Upper lobe of right lung (tissue), 1 donor: ENCODE measurements around the gene FOXK1. TPM values are rescaled to one million over a fixed set of nuclear protein-coding genes. Genes with fewer than 3 reads are reported as not detected.

Experiments used
- ATAC-seq: fragments of 200-7000 bp; cut with Tn5 transposase; one replicate; pipeline ENCODE4 v1.9.1; 2020; ENCODE audit warnings: mild to moderate bottlenecking, moderate library complexity
- DNase-seq: peaks from one replicate; pipeline ENCODE4 v3.0.0-alpha.2; 2020
- H3K27ac ChIP-seq: fragments of 200-600 bp; one replicate; pipeline ENCODE4 v1.8.0; 2022
- H3K27me3 ChIP-seq: fragments of 200-600 bp; one replicate; pipeline ENCODE4 v1.8.0; 2022; ENCODE audit warnings: mild to moderate bottlenecking
- H3K36me3 ChIP-seq: fragments of 200-600 bp; one replicate; pipeline ENCODE4 v1.8.0; 2022
- H3K4me1 ChIP-seq: fragments of 200-600 bp; one replicate; pipeline ENCODE4 v1.8.0; 2022
- H3K4me3 ChIP-seq: fragments of 200-600 bp; one replicate; pipeline ENCODE4 v1.8.0; 2022; ENCODE audit warnings: mild to moderate bottlenecking
- H3K9me3 ChIP-seq: fragments of 200-600 bp; one replicate; pipeline ENCODE4 v1.8.0; 2022
- CTCF ChIP-seq: fragments of 200-600 bp; IDR thresholded peaks from one replicate; pipeline ENCODE4 v1.8.0; 2022; ENCODE audit warnings: antibody characterized with exemption
- intact Hi-C: fragments of 100-400 bp; cut with DNase I; formaldehyde crosslinking; loops from one replicate; pipeline ENCODE4 v1.11.0; 2022
- total RNA-seq: library from RNA; stranded (reverse); fragmentation: NEBNext Ultra II Directional; extraction: Animal tissue kit (Norgen Biotek cat#: 25700); gene quantifications from one replicate; pipeline ENCODE4 v1.2.1, GENCODE V29; 2021
- donor health status: DM: no; HTN: yes; CAD: no; lungs with severe emphysema.

FOXK1 gene
- total RNA-seq, 1 donor from 2014 or later = 33.3 TPM

- ATAC-seq (no peak), DNase-seq (no peak)
- Histone ChIP-seq H3K27ac (no peak overlapping the region), H3K36me3 (peaks cover 15% of the 10 kb centered on the region), H3K4me3 (no peak overlapping the region), H3K9me3 (no peaks in the 10 kb centered on the region), H3K27me3 (no peaks in the 10 kb centered on the region), H3K4me1 (peaks cover 40% of the 10 kb centered on the region)
- TF ChIP-seq CTCF = no peak
- intact Hi-C loops = no loop called here
Measured at GRCh38 chr7:4727914-4728705, 46.0 kb downstream of the FOXK1 start.

- ATAC-seq (no peak), DNase-seq (no peak)
- peaks cover 7% of the 10 kb centered on the region for H3K36me3 ChIP-seq
- no peak for TF ChIP-seq CTCF
- H3K4me1 ChIP-seq = peaks cover 28% of the 10 kb centered on the region
- H3K27me3 ChIP-seq = no peaks in the 10 kb centered on the region
- no peaks in the 10 kb centered on the region for H3K9me3 ChIP-seq
- no peak overlapping the region for H3K4me3 ChIP-seq
- intact Hi-C loops = no loop called here
- H3K27ac ChIP-seq = no peak overlapping the region
Measured at GRCh38 chr7:4729266-4729665, 47.2 kb downstream of the FOXK1 start.

- intact Hi-C loops = no loop called here
- DNase-seq (no peak), ATAC-seq (no peak)
- Histone ChIP-seq H3K36me3 (peaks cover 7% of the 10 kb centered on the region), H3K4me3 (no peak overlapping the region), H3K9me3 (no peaks in the 10 kb centered on the region), H3K4me1 (peaks cover 20% of the 10 kb centered on the region), H3K27me3 (no peaks in the 10 kb centered on the region), H3K27ac (no peak overlapping the region)
- no peak for TF ChIP-seq CTCF
Measured at GRCh38 chr7:4730276-4730675, 48.2 kb downstream of the FOXK1 start.

GRCh38 chr7:4730971-4731370 is 48.9 kb downstream of the FOXK1 start:
- no peak for ATAC-seq
- intact Hi-C loops = no loop called here
- no peak overlapping the region for H3K27ac ChIP-seq

GRCh38 chr7:4731803-4732202 is 49.7 kb downstream of the FOXK1 start:
- no peaks in the 10 kb centered on the region for H3K27me3 ChIP-seq
- H3K27ac ChIP-seq = no peak overlapping the region
- H3K4me3 ChIP-seq = no peak overlapping the region
- TF ChIP-seq CTCF = no peak
- no peak for DNase-seq
- peaks cover 7% of the 10 kb centered on the region for H3K4me1 ChIP-seq
- no peaks in the 10 kb centered on the region for H3K9me3 ChIP-seq
- intact Hi-C loops = no loop called here
- H3K36me3 ChIP-seq = peaks cover 7% of the 10 kb centered on the region
- ATAC-seq = no peak

More at GRCh38 chr7:4730971-4731370, 48.9 kb downstream of the FOXK1 start:
- peaks cover 15% of the 10 kb centered on the region for H3K4me1 ChIP-seq
- DNase-seq = no peak
- no peaks in the 10 kb centered on the region for H3K27me3 ChIP-seq
- H3K36me3 ChIP-seq = peaks cover 7% of the 10 kb centered on the region
- no peaks in the 10 kb centered on the region for H3K9me3 ChIP-seq
- TF ChIP-seq CTCF = no peak
- H3K4me3 ChIP-seq = no peak overlapping the region
